Panc1 (cell line): ENCODE measurements around the gene UCHL5.

Source experiments
- CTCF ChIP-seq: fragments of 450-650 bp; IDR thresholded peaks from 2 replicates; pipeline ENCODE4 v1.5.1; 2017; ENCODE audit warnings: mild to moderate bottlenecking
- POLR2AphosphoS5 ChIP-seq: IDR thresholded peaks from 2 replicates; pipeline ENCODE4 v1.6.1; 2012; ENCODE audit warnings: mild to moderate bottlenecking, low read depth, low read length, moderate library complexity
- REST ChIP-seq, 2 experiments: IDR thresholded peaks; 2 replicates each; pipeline ENCODE4 v1.6.1; 2011 to 2012; ENCODE audit warnings: low read depth in 2 of 2, control low read depth in 1 of 2, low read length in 1 of 2, mild to moderate bottlenecking in 1 of 2, moderate library complexity in 1 of 2; ENCODE audit not compliant: insufficient read depth in 1 of 2

GRCh38 chr1:193009501-193009900, 49.7 kb downstream of the UCHL5 start:
- no peak for TF ChIP-seq REST (IDR thresholded peaks at IDR 0.05; ENCODE audit: insufficient read depth in 1 of 2, low read depth in 2 of 2, low read length in 1 of 2)
- no peak for TF ChIP-seq CTCF
- TF ChIP-seq POLR2AphosphoS5 = no peak
